GM19397 (cell line): ENCODE measurements around the gene CFAP46.

Experiments
- ATAC-seq: cut with Tn5 transposase; IDR thresholded peaks from one replicate; pipeline ENCODE4 v1.9.1; 2021; ENCODE audit warnings: mild to moderate bottlenecking, moderate library complexity; ENCODE audit not compliant: unreplicated experiment

The CFAP46 gene

DNA sequence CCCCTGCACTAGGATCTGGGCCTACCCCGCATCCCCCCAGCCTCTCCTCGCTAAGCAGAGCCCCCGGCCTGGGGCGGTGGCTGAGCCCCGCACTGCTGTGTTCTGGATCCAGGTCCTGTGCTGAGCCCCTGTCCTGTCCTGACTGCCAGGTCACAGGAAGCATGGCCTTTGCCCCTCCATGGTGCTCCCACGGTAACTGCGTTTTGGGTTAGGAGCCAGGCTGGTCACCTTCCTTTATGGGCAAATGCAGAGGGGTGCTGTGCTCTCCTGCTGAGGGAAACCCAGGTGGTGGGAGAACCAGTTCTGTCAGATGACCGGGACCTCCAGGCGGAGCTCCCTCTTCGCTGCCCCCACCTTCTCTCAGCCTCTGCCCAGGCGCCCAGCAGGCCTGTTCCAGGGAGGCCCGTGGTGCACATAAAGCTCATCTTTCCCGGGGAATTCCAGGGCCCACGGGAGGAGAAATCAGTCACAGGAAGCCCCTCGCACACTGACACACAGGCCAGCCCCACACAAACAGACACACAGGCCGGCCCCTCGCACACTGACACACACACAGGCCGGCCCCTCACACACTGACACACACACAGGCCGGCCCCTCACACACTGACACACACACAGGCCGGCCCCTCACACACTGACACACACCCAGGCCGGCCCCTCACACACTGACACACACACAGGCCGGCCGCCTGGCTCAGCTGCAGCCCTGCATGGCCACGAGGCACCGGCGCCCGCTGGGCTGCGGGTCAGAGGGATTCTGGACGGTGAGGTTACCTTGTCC is 75.6 kb downstream of the CFAP46 start:
- ATAC-seq = no peak

DNA sequence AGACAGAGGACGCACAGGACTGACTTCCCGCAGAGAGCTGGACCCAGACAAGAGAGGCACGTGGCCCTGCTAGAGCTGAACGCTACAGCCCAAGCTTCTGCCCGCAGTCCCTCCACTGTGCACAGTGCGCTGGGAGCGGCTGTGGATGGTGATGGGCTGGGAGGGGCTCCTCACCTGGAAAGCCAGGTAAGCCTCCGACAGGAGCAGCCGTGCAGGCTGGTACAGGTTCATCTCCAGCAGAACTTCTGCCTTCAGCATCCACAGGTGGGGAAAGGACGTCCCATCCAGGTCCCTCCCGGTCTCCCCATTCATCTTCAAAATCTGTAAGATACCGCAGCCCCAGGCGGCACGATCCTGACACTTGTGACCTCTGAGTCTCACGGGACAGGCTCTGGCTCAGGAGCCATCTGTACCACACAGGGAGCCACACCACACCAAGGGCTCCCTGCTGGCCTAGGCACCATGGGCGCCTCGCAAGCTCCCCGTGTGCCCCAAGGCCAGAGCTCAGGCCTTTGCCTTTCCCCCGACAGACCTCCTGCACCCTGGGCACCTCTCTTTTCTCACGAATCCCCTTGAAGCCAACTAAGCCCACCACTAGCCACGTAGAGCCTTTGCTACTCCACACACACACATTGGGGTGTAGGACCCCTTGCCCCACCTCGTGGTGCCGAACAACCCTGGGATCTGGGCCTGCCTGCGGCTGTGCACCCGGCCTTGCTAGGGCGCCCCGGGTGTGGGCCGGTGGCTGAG is 76.3 kb downstream of the CFAP46 start:
- ATAC-seq = no peak

DNA sequence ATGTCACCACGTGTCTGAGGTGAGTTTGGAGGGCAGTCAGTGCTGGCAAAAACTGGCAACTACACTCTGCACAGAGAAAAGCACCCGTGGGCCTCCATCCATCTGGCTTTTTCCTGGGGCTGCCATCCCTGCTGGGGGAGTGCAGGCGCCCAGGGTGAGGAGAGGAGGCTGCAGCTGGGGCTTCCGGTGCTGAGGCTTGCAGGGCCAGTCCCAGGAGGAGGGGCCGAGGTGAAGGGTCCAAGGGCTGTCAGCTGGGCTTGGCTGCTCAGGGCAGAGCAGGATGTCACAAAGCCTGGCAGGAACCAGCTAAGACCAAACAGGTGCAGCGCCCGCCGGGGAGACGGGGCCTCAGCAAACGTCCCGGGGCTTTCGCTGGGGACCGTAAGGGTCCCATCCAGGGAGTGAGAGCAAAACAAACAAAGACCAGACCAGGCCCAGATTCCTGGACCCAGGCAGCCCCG is 77.2 kb downstream of the CFAP46 start:
- ATAC-seq = no peak

DNA sequence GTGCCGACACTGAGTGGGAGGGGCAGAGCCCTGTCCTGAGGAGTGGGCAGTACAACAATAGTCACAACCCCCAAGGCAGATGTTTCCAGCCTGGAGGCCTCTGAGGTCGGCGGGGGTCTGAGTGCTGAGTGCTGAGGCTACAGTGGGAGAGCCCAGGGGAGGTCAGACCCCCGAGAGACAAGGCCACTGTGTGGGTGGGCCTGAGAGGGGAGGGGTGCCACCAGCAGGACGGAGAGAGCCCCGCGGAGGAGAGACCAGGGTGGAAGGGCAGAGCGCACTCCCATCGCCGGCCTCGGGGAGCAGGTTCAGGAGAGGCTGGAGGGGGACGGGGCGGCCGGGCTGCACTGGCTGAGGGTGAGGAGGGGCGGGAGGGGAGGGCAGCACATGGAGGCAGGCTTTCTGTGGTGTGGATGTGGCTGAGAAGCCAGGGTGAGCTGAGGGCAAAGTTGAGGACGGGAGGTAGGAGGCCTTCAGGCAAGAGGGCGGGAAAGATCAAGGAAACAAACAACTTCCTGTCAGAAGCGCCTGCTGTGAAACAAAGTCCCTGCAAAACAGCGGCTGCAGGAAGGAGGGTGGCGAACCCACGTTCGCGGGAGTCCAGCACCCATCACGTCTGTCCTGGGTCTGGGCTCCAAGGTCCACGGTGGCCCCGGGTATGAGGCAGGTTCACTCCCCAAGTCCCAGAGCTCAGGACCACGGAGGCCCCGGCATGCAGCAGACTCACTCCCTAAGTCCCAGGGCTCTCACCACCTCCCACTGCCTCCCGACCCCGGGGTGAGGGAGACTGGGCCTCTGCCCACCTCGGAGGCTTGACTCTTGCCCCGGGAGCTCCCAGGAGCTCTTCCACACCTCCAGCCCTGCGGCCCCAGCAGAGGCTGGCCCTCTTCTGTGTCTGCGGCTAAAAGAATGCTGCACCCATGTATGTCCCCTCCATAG is 79.6 kb downstream of the CFAP46 start:
- ATAC-seq = no peak

DNA sequence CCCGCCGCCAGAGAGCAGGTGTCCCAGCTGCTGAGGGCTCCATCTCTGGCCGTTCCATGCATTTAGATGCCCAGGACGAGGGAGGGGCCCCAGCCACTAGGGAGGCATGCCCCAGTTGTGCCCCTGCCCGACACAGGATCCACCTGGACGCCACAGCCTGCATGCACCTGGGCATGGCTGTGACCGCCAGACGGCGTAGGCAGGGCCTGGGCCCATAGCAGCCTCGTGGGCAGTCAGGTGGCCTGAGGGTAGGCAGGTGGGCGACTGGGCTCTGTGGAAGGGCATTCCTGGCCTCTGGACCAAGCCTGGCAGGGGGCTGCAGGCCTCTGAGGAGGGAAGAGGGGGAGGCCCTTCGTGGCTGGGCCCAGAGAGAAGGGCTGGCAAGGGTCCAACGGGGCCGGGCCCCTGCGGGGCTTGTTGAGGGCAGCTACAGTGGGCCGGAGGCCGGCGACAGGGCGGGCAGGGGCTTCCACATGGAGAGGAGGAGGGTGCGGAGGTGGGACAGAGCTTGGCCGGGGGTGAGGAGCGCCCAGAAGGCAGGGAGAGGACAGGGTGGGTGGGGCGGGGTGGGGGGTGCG is 80.4 kb downstream of the CFAP46 start:
- ATAC-seq = no peak

DNA sequence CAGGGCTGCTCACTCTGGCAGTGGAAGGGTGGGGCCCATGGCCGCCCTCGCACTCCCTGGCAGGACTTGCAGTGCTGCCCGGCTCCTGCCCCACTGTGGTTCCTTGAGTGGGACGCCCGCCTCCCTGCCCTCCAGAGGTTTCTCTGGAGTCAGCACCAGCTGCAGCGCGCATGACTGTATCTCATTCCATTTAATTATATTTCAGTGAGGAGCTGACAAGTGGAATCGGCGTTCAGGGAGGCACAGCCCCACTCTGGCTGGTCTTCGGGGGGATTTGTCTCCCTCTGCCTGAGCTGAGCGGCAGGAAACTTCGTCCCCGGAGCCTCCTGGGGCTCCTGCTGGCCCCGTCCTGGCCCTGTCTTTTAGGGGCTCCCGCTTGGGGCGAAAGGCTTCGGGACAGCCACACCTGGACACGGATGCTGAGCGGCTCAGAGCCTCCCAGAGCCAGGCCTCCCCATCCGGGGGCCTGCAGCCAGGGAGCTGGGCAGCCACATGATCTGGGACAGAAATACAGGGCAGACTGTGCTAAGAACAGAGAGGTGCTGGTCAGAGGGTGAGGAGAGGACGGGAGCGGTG is 81.2 kb downstream of the CFAP46 start:
- no peak for ATAC-seq

DNA sequence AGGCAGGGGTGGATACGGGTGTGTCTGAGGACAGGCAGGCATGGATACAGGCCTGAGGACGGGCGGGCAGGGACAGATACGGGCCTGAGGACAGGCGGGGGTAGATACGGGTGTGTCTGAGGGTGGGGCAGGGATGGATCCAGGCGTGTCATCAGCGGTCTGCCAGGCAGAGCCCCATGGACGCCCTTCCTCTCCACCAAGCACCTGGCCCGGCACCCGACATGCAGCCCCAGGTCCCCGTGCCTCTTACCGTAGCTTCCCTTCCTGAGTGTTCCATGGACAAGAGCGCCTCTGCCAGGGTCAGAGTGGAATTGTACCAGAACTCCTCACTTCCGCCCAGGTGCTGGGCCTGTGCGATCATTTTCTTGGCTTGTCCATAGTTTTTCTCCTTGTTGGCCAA is 81.8 kb downstream of the CFAP46 start:
- ATAC-seq = no peak

DNA sequence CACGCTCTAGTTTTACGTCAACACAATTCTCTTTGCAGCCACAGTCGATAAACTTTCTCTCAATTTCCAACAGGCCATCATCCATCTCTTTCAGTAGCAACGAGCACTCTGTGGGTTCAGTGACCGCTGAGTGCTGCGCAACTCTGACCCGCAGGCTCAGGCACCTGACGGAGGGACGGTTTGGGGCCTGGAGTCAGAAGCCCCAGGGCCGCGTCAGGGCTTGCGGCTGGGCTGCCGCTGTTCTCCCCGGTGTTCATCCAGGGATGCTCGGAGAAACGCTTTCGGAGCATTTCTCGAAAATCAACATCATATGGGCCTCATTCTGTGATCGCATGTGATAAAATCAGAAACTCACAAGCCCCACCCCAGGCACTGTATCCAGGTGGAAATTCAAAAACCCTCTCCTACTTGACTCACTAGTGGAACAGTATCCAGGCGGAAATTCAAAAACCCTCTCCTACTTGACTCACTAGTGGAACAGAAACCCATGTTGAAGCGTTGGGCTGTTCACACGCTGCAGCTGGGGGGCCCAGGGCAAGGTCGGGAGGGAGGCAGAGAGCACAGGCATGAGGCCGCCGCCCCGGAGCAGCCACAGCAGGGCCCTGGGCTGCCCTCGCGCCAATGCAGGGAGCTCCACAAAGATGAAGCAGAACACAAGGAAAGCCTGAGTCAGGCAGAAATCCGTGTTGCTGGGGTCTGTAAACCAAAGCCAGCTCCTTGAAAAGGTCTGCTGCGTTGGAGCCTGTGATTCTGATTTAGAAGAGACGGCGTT is 83.1 kb downstream of the CFAP46 start:
- no peak for ATAC-seq

DNA sequence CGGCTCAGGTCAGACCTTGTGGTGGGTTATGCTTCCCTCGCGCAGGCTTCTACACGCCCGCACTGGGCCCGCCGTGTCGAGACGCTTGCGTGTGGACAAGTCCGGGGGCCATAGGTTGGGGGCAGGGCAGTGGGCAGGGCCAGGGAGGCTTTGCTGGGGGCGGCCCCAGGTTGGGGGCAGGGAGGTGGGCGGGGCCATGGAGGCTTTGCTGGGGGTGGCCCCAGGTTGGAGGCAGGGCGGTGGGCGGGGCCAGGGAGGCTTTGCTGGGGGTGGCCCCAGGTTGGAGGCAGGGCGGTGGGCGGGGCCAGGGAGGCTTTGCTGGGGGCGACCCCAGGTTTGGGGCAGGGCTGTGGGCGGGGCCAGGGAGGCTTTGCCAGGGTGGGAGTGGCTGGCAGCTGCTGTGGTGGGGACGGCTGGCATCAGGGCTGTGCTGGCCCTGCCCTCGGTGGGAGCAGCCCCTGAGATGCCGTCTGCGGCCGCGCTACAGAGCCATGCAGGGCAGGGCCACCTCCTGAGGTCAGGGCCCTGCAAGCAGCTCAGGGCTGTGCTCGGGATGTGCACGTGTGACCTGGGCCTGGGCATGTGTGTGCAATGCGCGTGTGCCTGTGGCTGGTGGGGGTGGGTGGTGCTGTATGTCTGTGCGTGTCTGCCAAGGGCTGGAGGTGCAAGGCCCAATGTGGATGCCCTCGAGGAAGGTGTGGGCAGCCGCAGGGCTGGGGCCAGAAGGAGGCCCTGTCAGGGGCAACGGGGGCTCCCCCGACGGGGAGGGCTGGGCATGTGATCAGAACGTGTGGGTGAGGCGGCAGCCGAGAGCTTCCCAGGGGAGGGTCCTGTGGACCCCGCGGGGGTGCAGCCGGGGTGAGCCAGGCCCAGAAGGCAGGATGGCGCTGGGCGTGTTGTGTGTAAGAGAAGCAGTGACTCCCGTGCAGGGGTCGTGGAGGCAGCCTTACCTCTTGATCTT is 84.0 kb downstream of the CFAP46 start:
- no peak for ATAC-seq

DNA sequence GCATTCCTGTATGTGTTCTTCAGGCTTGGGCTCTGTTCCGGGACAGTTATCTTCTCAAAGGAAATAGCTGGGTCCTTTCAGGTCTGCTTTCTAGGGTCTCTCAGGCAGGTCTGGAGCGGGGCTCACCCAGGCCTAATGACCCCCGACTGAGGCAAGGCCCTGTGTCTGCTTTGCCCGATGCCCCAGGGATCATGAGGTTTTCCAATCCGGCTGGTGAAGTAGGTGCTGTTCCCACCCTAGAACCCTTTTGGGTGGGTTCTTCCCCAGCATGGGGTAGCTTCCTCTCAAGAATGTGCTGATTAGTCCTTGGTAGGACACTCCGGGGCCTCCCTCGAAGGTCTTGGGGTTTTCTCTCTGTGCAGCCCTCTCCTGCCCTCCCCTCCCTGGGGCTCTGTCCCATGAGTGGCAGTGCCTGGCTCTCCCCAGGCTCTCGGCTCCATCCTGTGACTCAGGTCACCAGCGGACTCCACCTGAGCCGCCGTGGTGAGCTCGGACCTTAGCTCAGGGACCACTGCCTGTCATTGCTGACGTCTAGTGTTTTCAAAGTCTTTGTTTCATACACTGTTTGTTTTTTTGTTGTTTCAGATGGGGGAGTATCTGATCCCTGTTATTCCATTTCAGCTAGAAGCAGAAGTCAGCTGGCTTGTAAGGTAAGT is 85.4 kb downstream of the CFAP46 start:
- ATAC-seq = no peak

DNA sequence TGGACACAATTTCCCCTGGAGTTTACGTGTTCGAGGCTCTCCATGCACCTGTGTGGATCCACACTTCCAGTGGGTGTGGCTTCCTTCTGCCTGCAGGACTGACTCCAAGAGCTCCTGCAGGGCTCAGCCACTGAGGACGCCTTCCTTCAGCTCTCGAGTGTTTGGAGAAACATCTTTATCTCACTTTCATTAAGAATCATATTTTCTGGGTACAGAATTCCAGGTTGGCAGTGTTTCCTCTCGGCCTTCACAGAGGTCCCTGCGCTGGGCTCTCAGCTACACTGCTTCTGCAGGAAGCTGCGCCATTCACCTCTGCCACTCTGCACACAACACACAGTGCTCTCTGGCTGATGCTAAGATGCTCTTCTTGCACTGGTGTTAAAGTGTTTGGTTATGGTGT is 86.5 kb downstream of the CFAP46 start:
- no peak for ATAC-seq

DNA sequence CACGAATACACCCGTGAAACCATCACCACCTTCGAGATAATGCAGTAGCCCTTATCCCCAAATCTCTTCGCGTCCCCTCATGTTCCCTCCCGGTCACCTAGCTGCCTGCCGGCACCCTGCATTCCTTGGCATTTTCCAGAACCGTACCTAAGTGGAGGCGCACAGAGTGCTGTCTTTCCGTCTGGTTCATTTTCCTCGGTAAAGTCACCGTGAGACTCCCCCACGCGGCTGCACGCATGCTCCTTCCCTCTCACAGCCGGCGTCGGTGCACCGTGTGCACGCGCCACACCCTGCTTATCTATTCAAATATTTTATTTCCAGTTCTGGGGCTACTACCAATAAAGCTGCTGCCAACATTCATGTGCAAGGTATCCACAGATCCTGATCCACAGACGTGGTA is 90.9 kb downstream of the CFAP46 start:
- ATAC-seq = no peak

DNA sequence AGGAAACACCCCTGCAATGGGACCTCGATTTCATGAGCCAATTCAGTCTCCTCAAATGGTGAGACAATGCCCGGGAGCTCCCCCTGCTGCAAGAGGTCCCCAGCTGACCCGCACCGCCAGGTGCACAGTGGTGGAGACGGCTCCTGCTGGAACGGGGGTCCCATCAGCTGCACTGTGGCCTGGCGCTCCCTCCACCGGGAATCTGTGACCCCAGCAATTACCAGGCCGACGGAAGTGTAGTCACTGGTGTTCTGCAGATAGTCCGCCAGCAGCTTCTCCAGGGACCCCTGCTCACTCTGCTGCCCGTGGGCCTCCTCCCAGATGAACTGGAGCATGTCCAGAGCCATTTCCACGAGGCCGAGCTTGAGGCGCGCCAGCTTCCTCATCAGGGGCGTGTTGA is 91.5 kb downstream of the CFAP46 start:
- no peak for ATAC-seq

DNA sequence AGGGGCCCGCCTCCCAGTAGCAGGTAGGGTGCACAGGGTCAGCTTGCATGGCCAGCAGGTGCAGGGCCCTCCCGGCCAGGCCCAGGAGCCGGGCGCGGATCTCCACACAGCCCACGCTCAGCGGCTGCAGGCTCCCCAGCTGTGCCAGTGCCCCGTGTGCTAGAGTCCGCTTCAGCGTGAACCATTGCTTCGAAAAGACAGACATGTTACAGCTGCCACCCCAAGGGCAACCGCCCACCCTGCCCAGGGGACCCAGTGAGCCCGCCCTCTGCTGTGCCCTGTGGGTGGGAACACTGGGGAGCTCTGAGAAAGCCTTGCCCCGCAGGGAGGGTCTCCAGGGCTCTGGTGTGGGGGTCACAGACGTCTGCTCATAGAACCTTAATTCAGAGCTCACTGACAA is 92.1 kb downstream of the CFAP46 start:
- ATAC-seq = no peak

DNA sequence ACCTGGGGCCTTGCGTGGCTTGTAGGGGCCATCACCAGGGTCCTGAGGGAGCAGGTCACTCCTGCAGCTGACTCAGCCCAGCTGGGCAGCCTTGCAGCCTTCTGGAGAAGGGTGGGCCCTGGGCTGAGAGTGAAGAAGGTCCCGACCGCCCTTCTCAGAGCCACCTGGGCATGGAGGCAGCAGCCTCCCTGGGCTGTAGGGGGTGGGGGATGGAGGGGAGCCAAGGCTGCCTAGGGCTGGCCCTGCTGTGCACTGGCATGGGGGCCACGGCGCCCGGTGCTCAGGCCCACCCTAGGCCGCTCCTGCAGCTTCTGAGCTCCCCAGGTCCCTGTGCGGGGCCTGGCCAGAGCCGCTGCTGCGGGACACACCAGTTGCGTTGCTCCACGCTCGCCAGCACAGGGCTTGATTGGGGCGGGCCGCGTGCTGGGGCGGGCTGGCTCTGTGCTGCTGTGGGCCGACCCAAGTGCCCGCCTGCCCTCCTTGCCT is 92.8 kb downstream of the CFAP46 start:
- ATAC-seq = no peak

DNA sequence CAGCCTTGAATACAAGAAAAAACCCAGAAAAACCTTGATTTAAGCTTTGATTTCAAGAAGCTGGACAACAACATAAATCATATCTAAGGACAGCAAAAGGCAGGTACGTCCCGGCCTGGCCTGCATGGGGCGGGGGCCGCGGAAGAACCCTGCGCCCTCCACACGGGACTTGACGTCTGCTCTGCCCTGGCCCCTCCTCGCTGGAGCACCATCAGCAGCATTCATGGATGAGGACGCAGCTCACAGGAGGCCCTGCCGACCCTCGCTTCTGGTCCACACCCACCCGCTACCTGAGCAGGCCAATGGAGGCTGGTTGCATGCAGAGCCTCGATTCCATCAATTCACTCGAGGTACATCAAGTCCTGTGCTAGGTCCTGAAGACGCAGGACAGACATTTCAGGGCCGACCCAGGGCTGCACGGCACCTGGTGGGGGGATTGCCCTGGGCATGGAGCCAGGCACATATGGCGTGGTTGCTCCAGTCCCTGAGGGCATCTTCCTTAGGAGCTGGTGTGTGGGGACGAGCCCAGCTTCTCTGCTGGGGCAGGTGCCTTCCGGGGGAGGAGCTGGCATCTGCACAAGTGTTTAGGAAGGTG is 93.3 kb downstream of the CFAP46 start:
- ATAC-seq = no peak

DNA sequence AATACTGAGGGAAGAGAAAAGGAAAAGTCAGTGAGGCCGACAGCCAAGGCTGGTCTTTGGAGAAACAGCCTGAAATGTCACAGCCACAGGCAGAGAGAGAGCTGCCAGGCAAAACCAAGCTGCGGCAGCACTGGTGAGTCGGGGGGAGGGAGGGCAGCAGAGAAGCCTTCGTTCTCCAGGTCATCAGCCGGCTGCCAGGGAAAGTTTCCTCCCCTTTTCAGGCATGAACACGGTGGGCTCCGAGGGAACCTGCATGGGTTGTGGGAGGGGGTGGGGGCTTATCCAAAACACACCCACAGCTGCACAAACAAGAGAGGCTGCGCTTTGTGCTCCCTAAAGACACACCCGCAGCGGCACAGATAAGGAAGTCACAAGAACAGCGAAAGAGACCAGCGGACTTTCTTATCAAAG is 94.1 kb downstream of the CFAP46 start:
- no peak for ATAC-seq

DNA sequence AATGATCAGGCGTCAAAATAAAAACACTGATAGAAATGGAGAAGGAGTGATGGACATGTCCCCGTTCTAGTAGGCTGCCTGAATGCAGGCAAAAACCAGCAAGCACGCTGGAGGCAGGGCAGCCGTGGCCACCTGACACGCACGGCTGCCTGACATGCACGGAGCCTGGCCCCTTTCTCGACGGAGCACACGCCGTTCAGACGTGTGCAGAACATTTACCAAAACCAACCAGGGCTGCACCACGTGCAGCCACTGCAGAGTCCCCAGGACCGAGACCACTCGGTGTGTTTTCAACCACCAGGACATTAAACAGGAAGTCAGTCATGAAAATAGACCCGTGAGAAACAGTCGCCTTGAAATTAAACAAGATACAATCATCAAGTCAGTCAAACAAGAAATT is 94.5 kb downstream of the CFAP46 start:
- ATAC-seq = no peak
